Measurements from ENCODE around the gene GRM8. TPM values are rescaled to one million over a fixed set of nuclear protein-coding genes. Genes with fewer than 3 reads are reported as not detected.

Gene GRM8
- polyA plus RNA-seq, 2 of the 4 experiments (the other 2 are of a cell fraction): 0.06 TPM; not detected in 1

DNA sequence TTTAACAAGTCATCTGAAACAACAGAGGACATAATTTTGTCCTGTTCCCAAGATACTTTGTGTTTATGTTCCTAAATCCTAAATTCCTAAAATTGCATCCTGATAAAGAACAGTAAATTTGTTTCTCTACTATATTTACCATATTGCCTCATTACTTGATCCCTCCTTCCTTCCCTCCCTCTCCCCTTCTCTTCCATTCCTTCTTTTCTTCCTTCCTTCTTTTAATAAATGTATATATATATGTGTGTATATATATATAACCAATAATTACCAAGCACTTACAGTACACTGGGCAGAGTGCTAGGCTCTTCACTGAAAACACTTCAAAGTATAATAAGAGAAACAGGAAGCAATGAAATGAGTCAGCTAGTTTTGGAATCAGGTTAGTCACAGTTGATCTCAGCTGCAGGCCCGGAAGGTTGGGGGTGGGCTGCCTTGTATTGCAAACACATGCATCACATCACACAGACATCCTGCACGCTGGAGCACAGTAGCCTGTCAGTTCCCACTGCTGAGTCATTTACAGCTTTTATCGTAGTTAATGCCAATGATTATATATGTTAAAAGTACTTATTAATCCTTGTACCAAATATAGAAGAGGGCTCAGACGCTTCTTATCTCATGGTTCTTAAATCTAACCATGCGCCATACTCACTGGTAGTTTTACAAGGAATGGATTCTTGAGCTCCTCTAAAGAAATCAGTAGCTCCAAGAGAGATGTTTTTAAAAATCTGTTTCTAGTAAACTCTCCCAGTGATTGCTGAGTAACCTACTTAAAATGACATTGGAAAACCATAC lies 551.7 kb downstream of the GRM8 start:
- ChIA-PET POLR2A (no interaction called here), CTCF (no interaction called here)
- H3K4me1 ChIP-seq: peaks cover 11% of the 10 kb centered on the region; the same call in 2 of the 3 replicates
- TF ChIP-seq, protein P1, sequence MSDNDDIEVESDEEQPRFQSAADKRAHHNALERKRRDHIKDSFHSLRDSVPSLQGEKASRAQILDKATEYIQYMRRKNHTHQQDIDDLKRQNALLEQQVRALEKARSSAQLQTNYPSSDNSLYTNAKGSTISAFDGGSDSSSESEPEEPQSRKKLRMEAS (IDR thresholded peaks at IDR 0.05): peak; percentile 52; the same call in 1 of the 2 replicates
- peak; percentile 72 for TF ChIP-seq MAFK (IDR thresholded peaks at IDR 0.05; ENCODE audit: partially characterized antibody)
- peak in 1 of 2 experiments; percentile 31; a peak in 1 of 4 replicates for TF ChIP-seq CEBPB (IDR thresholded peaks at IDR 0.05)
- TF ChIP-seq NFE2L2 (conservative IDR thresholded peaks at IDR 0.05; ENCODE audit: low read length): peak; percentile 35; the same call in 1 of the 2 replicates
- no peak for TF ChIP-seq EP300 (IDR thresholded peaks at IDR 0.05)
- TF ChIP-seq JUN (IDR thresholded peaks at IDR 0.05): peak in 1 of 2 experiments; percentile 35; a peak in 1 of 5 replicates
- TF ChIP-seq ZFP36 (IDR thresholded peaks at IDR 0.05; ENCODE audit: borderline replicate concordance, partially characterized antibody): no peak
- peak; percentile 22; the same call in 1 of the 2 replicates for TF ChIP-seq FOSL2 (IDR thresholded peaks at IDR 0.05)
- TF ChIP-seq FOSL2 (CRISPR knock-in tag; IDR thresholded peaks at IDR 0.05): peak; percentile 76
- TF ChIP-seq JUNB (IDR thresholded peaks at IDR 0.05): peak; percentile 61; the same call in 1 of the 2 replicates
- H3K27ac ChIP-seq: peak overlapping the region; percentile 59 to 79; a peak in 5 of 6 replicates
- DNase-seq (ENCODE audit: low read depth in 1 of 2, low spot score in 1 of 2) (peak; percentile 18 to 82), ATAC-seq (peak; percentile 97 to 100), FAIRE-seq (no peak)
- peak overlapping the region; percentile 62 for H3K4me2 ChIP-seq
- WGBS (ENCODE audit: missing lambda C conversion rate): 18% methylated on average over 5 of the region's 5 CpGs
- H3K4me3 ChIP-seq: no peak overlapping the region
- no peaks in the 10 kb centered on the region for H3K9me3 ChIP-seq

DNA sequence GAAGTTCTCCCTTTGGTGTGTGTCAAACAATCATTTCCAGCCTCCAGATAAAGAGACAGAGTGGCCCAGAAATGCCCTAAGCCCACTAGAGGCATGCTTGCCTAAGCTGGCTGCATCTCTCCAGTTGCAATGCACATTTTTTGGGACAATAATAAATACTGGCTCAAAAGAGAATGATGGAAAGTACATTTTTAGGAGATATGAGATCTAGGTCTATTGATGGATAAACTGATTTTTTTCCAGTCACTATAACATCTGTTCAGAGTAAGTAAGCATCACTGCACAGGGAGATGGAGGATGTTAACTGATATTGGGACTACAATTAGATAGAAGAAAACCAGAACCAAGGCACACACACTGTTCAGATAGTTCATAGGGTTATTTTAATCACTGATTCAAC lies 553.0 kb downstream of the GRM8 start:
- no peaks in the 10 kb centered on the region for H3K9me3 ChIP-seq
- no peak overlapping the region for H3K4me3 ChIP-seq
- TF ChIP-seq NFE2L2 (conservative IDR thresholded peaks at IDR 0.05; ENCODE audit: low read length) (no peak), RNF2 (IDR thresholded peaks at IDR 0.05; ENCODE audit: borderline replicate concordance, low read depth) (no peak), ATOH8 (CRISPR knock-in tag; IDR thresholded peaks at IDR 0.05; ENCODE audit: low read depth) (no peak), ZFP36 (IDR thresholded peaks at IDR 0.05; ENCODE audit: borderline replicate concordance, partially characterized antibody) (no peak), CBX2 (IDR thresholded peaks at IDR 0.05; ENCODE audit: borderline replicate concordance, low read depth) (no peak), FOSB (CRISPR knock-in tag; IDR thresholded peaks at IDR 0.05) (no peak), BHLHE40 (IDR thresholded peaks at IDR 0.05; ENCODE audit: low read depth, low read length) (no peak), ZNF302 (CRISPR knock-in tag; IDR thresholded peaks at IDR 0.05) (no peak), RCOR1 (IDR thresholded peaks at IDR 0.05; ENCODE audit: low read depth, low read length) (no peak), KDM1A (IDR thresholded peaks at IDR 0.05; ENCODE audit: low read depth) (no peak), NR3C1 (IDR thresholded peaks at IDR 0.05) (no peak), CHD2 (IDR thresholded peaks at IDR 0.05; ENCODE audit: low read length, partially characterized antibody) (no peak), SMC3 (IDR thresholded peaks at IDR 0.05) (no peak), CTCF (IDR thresholded peaks at IDR 0.05) (no peak), RARB (CRISPR knock-in tag; IDR thresholded peaks at IDR 0.05) (no peak), MAZ (IDR thresholded peaks at IDR 0.05; ENCODE audit: borderline replicate concordance, low read depth, low read length) (no peak), HDAC2 (IDR thresholded peaks at IDR 0.05) (no peak)
- TF ChIP-seq, protein P2, sequence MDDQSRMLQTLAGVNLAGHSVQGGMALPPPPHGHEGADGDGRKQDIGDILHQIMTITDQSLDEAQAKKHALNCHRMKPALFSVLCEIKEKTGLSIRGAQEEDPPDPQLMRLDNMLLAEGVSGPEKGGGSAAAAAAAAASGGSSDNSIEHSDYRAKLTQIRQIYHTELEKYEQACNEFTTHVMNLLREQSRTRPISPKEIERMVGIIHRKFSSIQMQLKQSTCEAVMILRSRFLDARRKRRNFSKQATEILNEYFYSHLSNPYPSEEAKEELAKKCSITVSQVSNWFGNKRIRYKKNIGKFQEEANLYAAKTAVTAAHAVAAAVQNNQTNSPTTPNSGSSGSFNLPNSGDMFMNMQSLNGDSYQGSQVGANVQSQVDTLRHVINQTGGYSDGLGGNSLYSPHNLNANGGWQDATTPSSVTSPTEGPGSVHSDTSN (IDR thresholded peaks at IDR 0.05): no peak
- TF ChIP-seq, protein P3, sequence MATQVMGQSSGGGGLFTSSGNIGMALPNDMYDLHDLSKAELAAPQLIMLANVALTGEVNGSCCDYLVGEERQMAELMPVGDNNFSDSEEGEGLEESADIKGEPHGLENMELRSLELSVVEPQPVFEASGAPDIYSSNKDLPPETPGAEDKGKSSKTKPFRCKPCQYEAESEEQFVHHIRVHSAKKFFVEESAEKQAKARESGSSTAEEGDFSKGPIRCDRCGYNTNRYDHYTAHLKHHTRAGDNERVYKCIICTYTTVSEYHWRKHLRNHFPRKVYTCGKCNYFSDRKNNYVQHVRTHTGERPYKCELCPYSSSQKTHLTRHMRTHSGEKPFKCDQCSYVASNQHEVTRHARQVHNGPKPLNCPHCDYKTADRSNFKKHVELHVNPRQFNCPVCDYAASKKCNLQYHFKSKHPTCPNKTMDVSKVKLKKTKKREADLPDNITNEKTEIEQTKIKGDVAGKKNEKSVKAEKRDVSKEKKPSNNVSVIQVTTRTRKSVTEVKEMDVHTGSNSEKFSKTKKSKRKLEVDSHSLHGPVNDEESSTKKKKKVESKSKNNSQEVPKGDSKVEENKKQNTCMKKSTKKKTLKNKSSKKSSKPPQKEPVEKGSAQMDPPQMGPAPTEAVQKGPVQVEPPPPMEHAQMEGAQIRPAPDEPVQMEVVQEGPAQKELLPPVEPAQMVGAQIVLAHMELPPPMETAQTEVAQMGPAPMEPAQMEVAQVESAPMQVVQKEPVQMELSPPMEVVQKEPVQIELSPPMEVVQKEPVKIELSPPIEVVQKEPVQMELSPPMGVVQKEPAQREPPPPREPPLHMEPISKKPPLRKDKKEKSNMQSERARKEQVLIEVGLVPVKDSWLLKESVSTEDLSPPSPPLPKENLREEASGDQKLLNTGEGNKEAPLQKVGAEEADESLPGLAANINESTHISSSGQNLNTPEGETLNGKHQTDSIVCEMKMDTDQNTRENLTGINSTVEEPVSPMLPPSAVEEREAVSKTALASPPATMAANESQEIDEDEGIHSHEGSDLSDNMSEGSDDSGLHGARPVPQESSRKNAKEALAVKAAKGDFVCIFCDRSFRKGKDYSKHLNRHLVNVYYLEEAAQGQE (IDR thresholded peaks at IDR 0.05): no peak
- TF ChIP-seq, protein P4, sequence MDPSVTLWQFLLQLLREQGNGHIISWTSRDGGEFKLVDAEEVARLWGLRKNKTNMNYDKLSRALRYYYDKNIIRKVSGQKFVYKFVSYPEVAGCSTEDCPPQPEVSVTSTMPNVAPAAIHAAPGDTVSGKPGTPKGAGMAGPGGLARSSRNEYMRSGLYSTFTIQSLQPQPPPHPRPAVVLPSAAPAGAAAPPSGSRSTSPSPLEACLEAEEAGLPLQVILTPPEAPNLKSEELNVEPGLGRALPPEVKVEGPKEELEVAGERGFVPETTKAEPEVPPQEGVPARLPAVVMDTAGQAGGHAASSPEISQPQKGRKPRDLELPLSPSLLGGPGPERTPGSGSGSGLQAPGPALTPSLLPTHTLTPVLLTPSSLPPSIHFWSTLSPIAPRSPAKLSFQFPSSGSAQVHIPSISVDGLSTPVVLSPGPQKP (IDR thresholded peaks at IDR 0.05; ENCODE audit: low read depth, low read length): no peak
- POLR2A ChIA-PET: no interaction called here
- ATAC-seq: no peak
- H3K4me1 ChIP-seq: peaks cover 11% of the 10 kb centered on the region; the same call in 2 of the 3 replicates
- H3K27ac ChIP-seq: peak overlapping the region in 1 of 2 experiments; percentile 25; a peak in 1 of 6 replicates
- FAIRE-seq: no peak
- DNase-seq (ENCODE audit: low read depth in 1 of 2, low spot score in 1 of 2): no peak
- H3K4me2 ChIP-seq: no peak overlapping the region
- CTCF ChIA-PET: no interaction called here
